Stimulated activated CD8-positive, alpha-beta memory T cell treated with anti-CD3 and anti-CD28 coated beads, Interleukin-12 subunit alpha, Interleukin-12 subunit beta, amount 100 ng/mL, for 24 hours (primary cell): Measurements from ENCODE around the gene MKLN1.

Experiments
- DNase-seq: peaks from one replicate; pipeline ENCODE4 v3.0.0-alpha.2; 2020; ENCODE audit errors: extremely low read depth

MKLN1 gene

DNA sequence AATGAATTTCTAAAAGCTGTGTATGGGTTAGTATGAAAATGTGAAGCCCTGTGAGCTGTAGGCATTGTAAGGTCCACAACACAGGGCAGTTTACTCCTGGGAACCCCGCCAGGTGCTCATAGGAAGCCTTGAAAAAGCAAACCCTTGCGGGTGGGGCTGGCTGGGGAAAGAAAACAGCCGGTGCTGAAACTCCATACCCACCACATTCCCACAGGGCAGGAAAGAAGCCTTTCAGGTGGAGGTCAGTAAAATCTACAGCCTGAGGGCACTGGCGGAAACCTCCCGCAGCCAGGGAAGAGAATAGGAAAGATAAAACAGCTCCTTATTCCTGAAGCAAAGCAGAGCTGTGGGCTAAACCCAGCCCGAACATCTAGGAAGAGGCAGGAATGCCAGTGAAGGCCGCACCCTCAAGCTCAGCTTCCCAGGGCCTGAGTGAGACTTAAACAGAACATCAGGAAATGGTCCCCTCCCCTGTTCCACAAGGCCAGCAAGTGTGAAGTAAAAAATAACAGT is 194.0 kb downstream of the MKLN1 start:
- DNase-seq, result no peak

DNA sequence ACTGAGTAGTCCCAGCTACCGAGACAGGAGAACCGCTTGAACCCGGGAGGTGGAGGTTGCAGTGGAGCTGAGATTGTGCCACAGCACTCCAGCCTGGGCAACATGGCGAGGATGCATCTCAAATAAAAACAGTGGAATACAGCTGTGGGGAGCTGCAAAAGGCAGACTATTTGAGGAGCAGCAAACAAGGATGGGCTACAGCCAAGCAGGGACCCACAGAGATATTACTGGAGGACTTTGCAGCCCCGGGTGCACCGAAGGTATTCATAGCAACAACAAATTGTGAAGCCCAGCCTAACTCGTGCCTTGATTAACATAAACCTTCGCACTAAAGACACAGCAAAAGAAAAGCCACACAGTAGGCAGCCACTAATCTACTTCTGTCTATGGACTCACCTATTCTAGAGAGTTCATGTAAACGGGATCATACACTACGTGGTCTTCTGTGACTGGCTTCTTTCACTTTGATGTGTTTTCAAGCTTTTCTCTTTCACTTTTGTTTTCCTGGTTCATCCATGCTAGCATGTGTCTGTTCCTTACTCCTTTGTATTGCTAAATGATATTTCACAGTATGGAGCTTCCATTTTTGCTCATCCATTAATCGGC is 194.8 kb downstream of the MKLN1 start:
- no peak for DNase-seq

DNA sequence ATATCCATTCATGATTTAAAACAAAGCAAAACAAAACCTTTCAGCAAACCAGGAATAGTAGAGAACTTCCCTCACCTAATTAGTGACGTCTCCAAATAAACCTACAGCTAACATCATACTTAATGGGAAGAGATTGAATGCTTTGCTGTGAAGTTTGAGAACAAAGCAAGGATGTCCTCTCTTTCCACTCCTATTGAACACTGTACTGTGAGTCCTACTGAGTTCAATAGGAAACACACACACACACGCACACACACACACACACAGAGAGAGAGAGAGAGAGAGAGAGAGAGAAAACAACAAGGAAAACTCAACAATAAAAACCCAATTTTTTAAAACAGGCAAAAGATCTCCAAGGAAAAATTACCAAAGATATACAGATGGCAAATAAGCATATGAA is 196.4 kb downstream of the MKLN1 start:
- DNase-seq, result no peak

DNA sequence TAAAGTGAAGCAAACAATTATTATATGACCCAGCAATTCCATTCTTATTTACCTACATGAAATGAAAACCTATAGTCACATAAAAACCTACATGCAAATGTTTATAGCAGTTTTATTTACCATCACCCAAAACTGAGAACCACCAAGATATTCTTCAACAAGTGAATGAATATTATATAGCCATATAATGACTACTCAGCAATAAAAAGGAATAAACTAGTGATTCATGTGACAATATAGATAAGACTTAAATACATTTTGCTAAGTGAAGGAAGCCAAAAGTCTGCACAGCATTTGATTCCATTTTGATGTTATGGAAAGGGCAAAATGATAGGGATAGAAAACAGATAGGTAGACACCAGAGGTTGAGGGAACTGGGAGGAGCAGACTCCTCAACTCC is 197.0 kb downstream of the MKLN1 start:
- no peak for DNase-seq

DNA sequence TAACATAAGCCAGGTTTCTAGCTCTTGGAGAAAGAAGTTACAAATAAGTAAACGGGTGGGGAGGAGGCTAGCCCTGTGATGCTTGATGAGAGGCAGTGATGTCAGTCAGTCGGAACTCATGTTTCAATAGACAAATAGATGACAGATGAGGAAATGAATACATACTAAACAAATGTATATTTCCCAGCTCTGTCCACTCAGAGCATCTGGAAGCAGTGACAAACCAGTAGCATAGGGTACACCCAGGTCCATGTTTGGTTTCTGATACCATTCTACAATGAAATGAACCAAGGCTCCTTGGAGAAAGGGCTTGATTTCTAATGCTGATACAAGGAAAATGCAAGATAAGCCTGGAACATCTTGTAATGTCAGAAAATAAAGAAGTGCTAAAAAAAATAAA is 198.1 kb downstream of the MKLN1 start:
- no peak for DNase-seq

DNA sequence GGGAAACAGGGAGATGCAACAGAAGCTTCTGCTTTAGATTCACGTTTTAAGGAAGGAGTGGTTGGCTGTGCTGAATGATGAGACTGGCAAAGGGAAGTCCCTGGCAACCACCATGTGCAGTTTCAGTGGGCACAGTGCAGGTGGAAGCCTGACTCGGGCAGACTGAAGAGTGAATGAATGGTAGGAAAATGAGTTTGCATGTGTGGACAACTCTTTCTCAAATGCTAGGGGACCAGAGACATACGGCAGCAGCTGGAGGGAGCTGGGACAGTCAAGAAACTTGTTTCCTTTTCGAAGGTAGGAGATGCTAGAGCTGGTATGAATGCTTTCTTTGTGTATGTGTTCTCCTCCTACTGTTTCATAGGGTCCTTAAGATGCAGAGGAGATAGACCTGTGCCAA is 199.8 kb downstream of the MKLN1 start:
- DNase-seq, result no peak

DNA sequence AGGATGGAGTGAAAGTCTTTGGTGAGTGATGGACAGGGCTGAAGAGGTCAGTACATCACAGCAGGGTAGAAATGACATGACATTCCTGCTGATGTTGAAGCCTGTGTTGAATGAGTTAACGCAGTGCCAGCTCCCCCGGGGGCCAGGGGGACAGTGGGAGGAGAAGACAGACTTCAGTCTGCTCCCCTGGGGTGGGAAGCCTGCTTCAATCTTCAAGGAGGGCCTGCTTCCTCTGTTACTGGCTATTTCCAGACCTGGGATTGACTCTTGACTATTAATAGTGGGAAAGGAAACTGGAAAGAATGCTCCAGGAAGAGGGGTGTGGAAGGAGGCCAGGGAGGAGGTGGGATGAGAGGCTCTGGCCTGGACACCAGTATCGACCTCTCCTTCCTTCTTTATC is 201.5 kb downstream of the MKLN1 start:
- DNase-seq, result no peak

DNA sequence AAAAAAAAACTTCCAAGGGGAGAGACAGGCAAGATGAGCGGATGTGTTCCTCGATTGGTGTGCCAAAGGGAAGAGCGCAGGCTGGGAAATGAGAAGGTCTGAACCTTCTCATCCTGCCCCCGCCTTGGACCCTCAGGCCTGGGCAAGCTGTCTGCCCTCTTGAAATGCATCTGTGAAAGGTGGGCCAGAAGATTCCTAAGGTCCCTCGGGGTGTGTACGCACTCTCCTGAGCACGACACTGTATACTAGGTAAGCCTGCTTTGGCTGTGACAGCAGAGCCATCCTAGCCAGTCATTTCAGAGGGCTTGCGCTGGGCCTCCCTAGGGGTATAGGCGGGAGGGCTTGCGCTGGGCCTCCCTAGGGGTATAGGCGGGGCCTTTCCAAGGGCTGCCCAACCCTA is 201.9 kb downstream of the MKLN1 start:
- DNase-seq, result no peak

DNA sequence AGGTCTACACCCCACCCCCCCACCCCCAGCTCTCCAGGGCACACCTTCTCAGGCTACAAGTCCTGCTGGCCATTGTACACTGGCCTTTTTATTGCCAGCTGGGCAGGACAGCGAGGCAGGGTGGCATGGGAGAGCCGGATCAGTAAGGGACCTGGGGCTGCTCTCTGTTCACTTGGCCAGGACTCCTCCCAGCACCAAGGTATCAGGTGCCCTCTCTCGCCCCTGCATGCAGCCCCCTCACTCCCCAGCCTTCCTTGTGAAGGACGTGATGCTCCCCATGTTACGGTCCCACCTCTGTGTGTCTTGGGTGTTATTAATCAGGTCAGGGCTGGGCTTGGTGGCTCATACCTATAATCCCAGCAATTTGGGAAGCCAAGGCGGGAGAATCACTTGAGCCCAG is 202.5 kb downstream of the MKLN1 start:
- DNase-seq, result no peak

DNA sequence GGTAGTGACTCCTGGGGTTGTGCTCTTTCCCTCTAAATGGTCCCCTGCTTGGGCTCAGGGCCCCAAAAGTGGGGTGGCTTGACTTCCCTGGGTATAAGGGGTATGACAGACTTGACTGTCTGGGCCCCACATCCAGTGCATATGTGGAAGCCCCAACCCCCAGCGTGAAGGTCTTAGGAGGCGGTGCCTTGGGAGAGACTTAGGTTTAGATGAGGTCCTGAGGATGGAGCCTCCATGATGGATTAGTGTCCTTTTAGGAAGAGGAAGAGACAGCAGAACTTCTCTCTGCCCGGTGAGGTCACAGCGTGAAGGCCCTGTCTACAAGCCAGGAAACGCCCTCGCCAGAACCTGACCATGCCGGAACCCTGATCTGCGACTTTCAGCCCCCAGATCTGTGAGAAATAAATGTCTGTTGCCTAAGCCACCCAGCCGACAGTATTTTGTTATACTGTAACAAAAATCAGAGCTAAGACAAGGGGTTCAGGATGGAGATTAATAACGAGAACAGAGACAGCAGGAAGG is 205.0 kb downstream of the MKLN1 start:
- no peak for DNase-seq

DNA sequence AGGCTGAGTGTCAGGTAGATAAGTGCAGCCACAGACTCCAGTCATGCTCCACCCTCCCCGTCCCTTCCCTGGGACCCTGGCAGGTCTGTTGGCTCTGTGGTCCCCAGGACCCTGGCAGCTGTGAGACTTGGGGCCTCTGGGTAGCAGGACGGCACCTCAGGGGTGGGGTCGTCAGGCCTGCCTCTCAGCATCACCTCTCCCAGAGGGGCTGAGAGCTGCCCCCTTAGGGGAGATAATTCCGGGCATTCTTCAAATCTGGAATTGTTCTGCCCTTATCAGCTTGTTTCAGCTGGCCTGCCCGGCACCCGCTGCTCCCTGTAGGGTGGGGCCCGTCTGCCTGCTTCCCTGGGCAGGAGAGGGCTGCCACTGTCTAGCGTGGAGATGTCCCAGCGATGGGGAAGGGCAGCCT is 205.5 kb downstream of the MKLN1 start:
- no peak for DNase-seq

DNA sequence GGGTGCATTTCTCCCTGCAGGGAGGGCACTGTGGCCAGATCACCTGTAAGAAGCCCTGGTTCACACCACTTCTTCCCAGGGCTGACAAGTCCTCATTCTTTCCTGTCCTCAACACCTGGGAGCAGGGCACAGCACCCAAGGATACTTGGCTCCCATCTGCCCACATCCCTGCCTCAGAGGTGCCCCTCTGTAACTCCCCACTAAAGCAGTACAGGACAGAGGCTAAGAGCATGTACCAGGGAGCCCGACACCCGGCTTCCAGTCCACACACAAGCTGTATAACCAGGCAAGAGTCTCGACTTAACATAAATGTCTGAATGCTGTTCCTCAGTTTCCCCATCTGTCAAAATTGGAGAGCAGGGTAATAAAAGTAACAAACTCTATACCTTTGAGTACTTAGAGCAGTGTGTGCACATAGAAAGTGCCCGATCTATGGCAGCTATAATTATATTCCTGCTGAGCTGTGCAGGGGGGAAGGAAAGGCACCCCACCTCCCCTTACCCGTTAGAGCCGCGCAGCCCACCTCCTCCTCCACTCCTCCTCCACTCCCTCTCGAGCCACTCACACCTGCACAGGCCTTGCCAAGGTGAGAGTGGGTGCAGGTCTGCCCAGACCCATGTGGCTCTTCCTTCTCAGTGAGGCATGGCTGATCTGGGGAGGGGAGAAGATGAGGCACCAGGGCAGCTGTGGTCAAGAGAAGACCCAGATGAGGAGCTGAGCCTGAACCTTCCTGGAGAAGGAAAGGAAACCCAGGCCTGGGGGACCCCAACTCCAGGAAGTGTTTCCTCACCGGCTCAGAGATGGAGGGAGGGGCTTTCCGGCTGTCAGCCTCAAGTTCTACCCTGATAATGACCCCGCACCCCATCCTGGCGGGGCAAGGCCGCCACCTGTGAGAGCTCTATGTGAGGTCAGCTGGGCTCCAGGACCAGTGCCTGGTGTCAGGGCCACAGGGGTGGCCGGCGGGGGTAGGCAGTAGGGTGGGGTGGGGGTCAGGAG is 206.2 kb downstream of the MKLN1 start:
- DNase-seq, result no peak

DNA sequence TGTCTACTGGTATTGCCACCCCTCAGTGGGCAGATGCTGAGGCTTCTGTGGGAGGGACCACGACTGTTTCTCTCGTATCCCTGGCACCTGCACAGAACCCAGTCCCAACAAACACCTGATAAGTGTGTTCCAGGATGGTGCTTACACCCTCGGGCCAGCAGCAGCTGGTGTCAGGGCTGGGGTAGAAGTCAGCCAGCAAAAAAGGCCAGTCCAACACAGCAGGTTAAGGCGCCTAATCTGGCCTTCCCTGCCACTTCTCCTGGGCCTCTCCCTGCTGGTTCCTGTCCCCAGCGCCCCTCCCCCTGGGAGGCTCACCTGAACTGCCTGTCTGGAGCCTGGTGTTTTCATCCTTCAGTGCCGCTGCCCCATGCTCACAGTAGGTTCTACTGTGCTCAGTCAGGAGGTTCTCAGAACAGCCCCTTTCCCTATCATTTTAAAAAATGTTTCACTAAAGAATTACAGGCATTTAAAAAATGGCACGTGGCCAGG is 208.7 kb downstream of the MKLN1 start:
- no peak for DNase-seq

DNA sequence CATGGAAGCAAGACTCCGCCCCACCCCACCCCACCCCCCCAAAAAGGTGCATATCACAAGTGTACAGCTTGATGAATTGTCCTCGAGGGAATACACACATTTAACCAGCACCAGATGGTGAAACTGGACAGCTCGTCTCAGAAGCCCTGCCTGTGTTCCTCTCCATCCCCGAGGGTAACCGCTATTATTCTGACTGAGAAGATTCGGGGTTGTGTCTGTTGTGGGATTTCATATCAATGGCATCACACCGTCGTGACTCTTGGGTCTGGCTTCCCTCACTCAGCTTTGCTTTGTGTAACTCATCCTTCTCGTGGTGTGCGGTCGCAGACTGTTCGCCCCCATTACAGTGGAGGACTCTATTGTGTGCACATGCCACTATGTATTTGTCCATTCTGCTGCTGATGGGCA is 209.9 kb downstream of the MKLN1 start:
- no peak for DNase-seq

DNA sequence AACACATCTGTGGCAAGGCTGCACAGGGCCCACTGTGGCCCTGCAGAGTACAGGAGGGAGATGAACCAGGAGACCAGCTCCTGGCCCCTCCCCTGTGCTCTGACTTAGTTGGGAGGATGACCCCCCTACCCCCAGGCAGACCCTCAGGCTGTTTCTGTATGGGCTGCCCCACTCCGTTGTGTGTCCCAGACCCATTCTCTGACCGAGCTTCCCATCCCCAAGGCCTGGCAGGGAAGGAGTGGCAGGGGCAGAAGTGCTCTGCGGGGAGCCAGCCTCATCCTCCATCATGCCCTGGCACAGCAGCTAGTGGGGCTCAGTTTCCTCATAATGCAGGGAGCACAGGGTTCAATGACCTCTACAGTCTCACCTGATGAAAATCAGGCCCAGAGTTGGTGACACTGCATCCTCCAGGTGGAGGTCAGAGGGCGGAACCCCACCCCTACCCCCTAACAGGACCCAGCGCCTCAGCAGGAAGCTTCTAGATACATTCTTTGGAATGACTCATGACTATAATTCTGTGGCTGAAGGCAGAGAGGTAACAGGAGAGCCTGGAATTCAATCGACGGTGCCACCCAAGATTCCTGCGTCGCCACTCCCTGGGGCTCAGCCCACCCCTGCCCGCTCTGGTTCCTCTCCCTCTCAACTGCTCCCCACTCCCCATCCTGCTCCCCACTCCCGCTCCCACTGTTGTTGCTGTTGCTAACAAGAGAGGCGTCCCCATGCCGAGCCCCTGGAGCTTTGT is 210.6 kb downstream of the MKLN1 start:
- DNase-seq, result no peak

DNA sequence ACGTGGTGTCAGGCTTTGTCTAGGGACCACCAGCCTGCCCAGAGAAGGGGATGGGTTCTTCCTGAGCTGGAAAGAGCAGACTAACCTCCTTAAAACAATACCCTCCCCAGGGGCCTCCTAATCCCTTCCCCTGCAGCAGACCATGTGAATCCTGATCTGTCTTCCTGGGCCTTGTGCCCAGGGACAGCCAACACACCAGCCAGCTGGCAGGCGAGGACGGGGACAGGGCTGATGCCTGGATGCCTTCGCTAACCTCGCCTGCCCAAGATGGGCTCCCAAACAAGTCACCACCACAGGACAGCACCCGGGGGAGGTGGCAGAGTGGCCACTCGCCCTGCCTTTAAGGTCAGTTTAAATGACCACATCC is 211.1 kb downstream of the MKLN1 start:
- DNase-seq, result no peak

DNA sequence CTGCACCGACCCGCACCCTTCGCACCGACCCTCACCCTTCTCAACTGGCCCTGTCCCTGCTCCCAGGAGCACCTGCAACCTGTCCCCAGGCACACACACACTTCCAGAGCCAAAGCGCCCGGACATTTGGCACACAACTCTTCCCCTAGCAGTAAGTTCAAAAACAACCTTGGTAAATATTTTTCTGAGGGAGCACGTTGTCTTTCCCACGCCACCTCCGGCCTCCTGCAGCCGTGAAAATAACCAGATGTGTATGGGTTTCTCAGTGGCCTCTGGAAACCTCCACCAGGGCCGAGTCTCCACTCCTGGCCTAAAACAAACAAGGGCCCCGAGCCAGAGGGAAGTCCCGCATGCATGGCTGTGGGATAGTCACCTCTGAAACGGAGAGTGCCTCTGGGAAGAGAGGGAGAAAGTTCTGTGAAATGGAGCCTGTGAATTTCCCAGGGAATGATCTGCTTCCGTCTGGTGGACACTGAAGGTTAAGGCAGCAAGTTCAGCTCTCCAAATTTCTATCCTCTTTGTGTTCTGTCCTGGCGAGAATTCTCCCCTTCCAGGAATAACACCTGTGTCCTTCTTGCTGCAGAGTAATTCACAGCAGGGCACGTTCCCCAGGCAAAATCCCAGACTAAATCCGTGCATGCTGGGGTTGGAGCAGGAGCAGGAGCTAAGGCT is 213.0 kb downstream of the MKLN1 start:
- no peak for DNase-seq

DNA sequence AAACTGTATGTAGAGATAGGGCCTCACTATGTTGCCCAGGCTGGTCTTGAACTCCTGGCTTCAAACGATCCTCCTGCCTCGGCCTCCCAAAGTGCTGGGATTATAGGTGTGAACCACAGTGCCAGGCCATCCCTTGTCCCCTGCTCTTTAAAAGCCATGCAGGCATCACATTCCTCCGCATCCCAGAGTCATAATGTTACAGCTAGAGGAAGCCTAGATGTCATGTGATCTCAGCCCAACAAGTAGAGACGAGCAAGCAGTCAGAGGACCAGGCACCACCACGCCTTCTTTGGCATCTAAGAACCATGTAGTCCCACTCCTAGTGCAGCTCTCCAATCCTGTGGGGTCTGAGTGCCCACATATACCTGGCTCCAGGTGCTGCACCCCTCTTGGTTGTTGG is 215.6 kb downstream of the MKLN1 start:
- DNase-seq, result no peak

DNA sequence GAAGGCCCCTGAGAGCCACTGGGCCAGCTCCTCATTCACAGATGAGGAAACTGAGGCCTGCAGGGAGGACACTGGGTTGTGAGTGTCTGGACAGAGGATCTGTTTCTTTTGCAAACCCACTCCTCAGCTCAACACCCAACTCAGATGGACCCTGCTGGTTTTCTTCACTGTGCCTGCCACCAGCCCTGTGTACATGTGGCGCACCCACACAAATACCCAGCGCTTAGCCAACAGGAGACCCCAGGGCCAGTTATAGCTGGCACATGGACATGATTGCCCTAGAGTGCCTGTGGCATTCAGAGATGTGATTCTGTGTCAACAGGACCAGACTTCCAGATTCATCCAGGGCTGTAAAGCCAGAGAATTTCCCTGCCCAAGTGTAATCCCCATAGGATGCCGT is 216.3 kb downstream of the MKLN1 start:
- no peak for DNase-seq

DNA sequence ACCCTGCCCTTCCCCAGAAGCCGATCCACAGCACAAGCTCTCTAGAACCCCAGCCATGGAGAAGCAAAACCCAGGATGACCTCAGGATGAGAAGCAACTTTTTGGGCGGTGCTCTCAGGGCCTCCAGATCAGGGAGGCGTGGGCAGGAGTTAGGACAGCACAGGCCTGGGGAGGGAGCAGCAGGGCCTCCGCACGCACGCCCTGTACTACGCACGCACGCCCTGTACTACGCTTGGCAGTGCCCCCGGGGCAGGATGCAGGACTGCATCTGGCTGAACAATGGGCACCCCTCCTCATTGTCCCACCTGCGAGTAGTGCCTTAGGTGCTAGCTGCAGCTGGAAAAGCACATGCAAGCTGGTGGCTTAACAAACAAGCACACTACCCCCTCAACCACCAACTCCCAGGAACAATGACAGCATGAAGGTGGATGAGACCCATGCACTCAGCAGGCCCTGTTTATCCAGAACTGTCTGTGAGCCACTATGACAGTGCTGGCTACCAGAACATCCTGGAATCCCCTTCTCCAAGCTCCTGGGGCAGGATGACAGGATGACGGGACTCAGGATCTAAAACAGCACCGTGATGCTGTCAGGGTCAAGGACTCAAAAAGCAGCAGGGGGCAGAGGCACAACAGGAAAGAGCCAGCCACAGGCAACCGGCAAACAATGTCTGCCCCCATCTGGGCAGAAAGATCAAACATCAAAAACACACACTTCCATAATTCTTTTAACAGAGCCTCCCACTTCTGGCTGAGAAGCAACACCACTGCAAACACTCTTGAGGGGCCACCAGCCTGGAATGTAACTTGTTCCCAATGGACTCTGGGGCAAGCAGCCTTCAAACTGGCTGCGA is 217.0 kb downstream of the MKLN1 start:
- no peak for DNase-seq

DNA sequence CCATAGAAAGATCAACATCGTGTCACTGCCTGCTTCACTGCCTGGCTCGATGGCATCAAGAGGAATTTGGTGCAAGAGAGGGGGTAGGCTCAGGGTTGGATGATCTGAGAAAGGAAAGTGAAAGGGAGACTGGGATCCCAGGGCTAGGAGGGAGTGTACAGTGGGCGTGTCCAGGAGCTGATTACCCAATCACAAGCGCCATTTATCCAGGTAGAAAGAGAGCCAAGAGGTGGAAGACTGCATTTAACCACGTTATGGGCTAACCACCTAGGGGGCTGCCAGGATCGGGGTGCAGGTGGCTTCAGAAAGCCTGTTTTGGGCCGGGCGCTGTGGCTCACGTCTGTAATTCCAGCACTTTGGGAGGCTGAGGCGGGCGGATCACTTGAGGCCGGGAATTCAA is 218.4 kb downstream of the MKLN1 start:
- DNase-seq, result no peak
